WI38 (cell line): ENCODE results near the gene SPATA12.

Experiments
- H3K4me3 ChIP-seq: 2 replicates; pipeline ENCODE4 v1.5.1; 2011; ENCODE audit warnings: low read depth, mild to moderate bottlenecking, control low read depth, low read length
- CTCF ChIP-seq: IDR thresholded peaks from 2 replicates; pipeline ENCODE4 v1.5.1; 2012; ENCODE audit warnings: low read depth, mild to moderate bottlenecking, control low read depth, low read length

The SPATA12 gene

GRCh38 chr3:57064001-57064400 lies 3.5 kb downstream of the SPATA12 start:
- no peak for TF ChIP-seq CTCF
- H3K4me3 ChIP-seq = no peak overlapping the region

GRCh38 chr3:57064572-57064971 lies 4.1 kb downstream of the SPATA12 start:
- H3K4me3 ChIP-seq = no peak overlapping the region
- no peak for TF ChIP-seq CTCF

- no peak for TF ChIP-seq CTCF
- H3K4me3 ChIP-seq = no peak overlapping the region
These were observed 5.1 kb downstream of the SPATA12 start for GRCh38 chr3:57065588-57065987.

GRCh38 chr3:57066471-57066870 lies 6.0 kb downstream of the SPATA12 start:
- TF ChIP-seq CTCF = no peak
- no peak overlapping the region for H3K4me3 ChIP-seq

- no peak overlapping the region for H3K4me3 ChIP-seq
- TF ChIP-seq CTCF = no peak
These were observed 8.1 kb downstream of the SPATA12 start for GRCh38 chr3:57068437-57069089.

- no peak overlapping the region for H3K4me3 ChIP-seq
- TF ChIP-seq CTCF = no peak
These were observed 9.0 kb downstream of the SPATA12 start for GRCh38 chr3:57069503-57069902.

- TF ChIP-seq CTCF = no peak
- no peak overlapping the region for H3K4me3 ChIP-seq
These were observed 13.2 kb downstream of the SPATA12 start for GRCh38 chr3:57073628-57074027.
